CD14-positive monocyte (primary cell): ENCODE measurements around the gene PSMD13. TPM values are rescaled to one million over a fixed set of nuclear protein-coding genes. Genes with fewer than 3 reads are reported as not detected.
A peak's percentile ranks its signal among the peaks of the same experiment; 100 is the strongest.

ENCODE experiments used
- DNase-seq, 3 donors: peaks; one replicate each; pipeline ENCODE4 v3.0.0-alpha.2; 2011 to 2022
- H2AFZ ChIP-seq: 2 replicates; pipeline ENCODE4 v1.6.0; 2012; ENCODE audit warnings: mild to moderate bottlenecking, low read depth, low read length, inconsistent platforms; ENCODE audit not compliant: insufficient read depth, poor library complexity, severe bottlenecking
- H3K27ac ChIP-seq, 2 donors: 1 replicate in 1 of 2; 2 replicates in 1 of 2; pipeline ENCODE4 v1.5.1; 2012 to 2013; ENCODE audit warnings: low read length in 2 of 2, control low read depth in 1 of 2, inconsistent platforms in 1 of 2, low read depth in 1 of 2, mild to moderate bottlenecking in 1 of 2
- H3K27me3 ChIP-seq, 2 donors: one replicate each; pipeline versions ENCODE4 v1.6.0 to v1.6.1; 2011 to 2013; ENCODE audit warnings: low read length in 2 of 2; ENCODE audit not compliant: control insufficient read depth in 2 of 2, insufficient read depth in 2 of 2
- H3K36me3 ChIP-seq, 2 donors: replicated peaks in 1 of 2; 1 replicate in 1 of 2; 2 replicates in 1 of 2; pipeline versions ENCODE4 v1.5.1 to v1.6.1; 2012 to 2013; ENCODE audit warnings: low read length in 2 of 2, control low read depth in 1 of 2, inconsistent platforms in 1 of 2, mild to moderate bottlenecking in 1 of 2; ENCODE audit not compliant: insufficient read depth in 2 of 2, control insufficient read depth in 1 of 2
- H3K4me1 ChIP-seq, 2 donors: 1 replicate in 1 of 2; 2 replicates in 1 of 2; pipeline versions ENCODE4 v1.5.1 to v1.6.1; 2012 to 2013; ENCODE audit warnings: low read length in 2 of 2, control low read depth in 1 of 2, inconsistent platforms in 1 of 2, mild to moderate bottlenecking in 1 of 2, moderate library complexity in 1 of 2; ENCODE audit not compliant: insufficient read depth in 2 of 2, control insufficient read depth in 1 of 2
- H3K4me2 ChIP-seq: replicated peaks from 2 replicates; pipeline ENCODE3; 2012; ENCODE audit warnings: low read length, moderate library complexity, mild to moderate bottlenecking; ENCODE audit not compliant: poor library complexity, severe bottlenecking; ENCODE audit errors: extremely low read depth
- H3K4me3 ChIP-seq, 3 experiments: fragments of 200-600 bp in 1 of 3; sonication (generic) in 1 of 3; replicated peaks in 1 of 3; 1 replicate in 2 of 3; 2 replicates in 1 of 3; pipeline ENCODE4 v1.5.1; 2011 to 2013; ENCODE audit warnings: low read length in 3 of 3, mild to moderate bottlenecking in 3 of 3, control low read depth in 2 of 3, low read depth in 2 of 3, inconsistent platforms in 1 of 3, moderate library complexity in 1 of 3
- H3K79me2 ChIP-seq: 2 replicates; pipeline ENCODE4 v1.6.0; 2012; ENCODE audit warnings: mild to moderate bottlenecking, control low read depth, inconsistent platforms, low read length, moderate library complexity; ENCODE audit not compliant: insufficient read depth
- H3K9ac ChIP-seq: 2 replicates; pipeline ENCODE4 v1.6.0; 2017; ENCODE audit warnings: low read length, mild to moderate bottlenecking; ENCODE audit not compliant: insufficient read depth, poor library complexity, severe bottlenecking
- H3K9me3 ChIP-seq, 2 donors: replicated peaks in 1 of 2; 1 replicate in 1 of 2; 2 replicates in 1 of 2; pipeline versions ENCODE4 v1.5.1 to v1.6.1; 2012 to 2013; ENCODE audit warnings: low read length in 2 of 2, control low read depth in 1 of 2; ENCODE audit not compliant: control insufficient read depth in 1 of 2, insufficient read depth in 1 of 2
- H4K20me1 ChIP-seq: 2 replicates; pipeline ENCODE4 v1.6.0; 2012; ENCODE audit warnings: mild to moderate bottlenecking, low read length, control low read depth, moderate library complexity; ENCODE audit not compliant: insufficient read depth
- H3K27ac Mint-ChIP-seq, 7 donors: one replicate each; pipeline ENCODE4 v1.8.0; 2020; ENCODE audit warnings: mild to moderate bottlenecking in 7 of 7, mixed read lengths in 7 of 7, moderate library complexity in 6 of 7, inconsistent platforms in 2 of 7
- H3K27me3 Mint-ChIP-seq, 3 donors: one replicate each; pipeline ENCODE4 v1.8.0; 2021 to 2022; ENCODE audit warnings: low read depth in 3 of 3, mild to moderate bottlenecking in 3 of 3, mixed read lengths in 3 of 3, moderate library complexity in 3 of 3, inconsistent platforms in 1 of 3
- H3K36me3 Mint-ChIP-seq, 2 donors: one replicate each; pipeline ENCODE4 v1.8.0; 2020; ENCODE audit warnings: mixed read lengths in 2 of 2, inconsistent platforms in 1 of 2, mild to moderate bottlenecking in 1 of 2
- H3K4me1 Mint-ChIP-seq: one replicate; pipeline ENCODE4 v1.8.0; 2020; ENCODE audit warnings: mild to moderate bottlenecking, mixed read lengths
- H3K4me3 Mint-ChIP-seq, 2 donors: one replicate each; pipeline ENCODE4 v1.8.0; 2020; ENCODE audit warnings: mild to moderate bottlenecking in 2 of 2, mixed read lengths in 2 of 2, moderate library complexity in 1 of 2
- H3K9me3 Mint-ChIP-seq, 7 donors: one replicate each; pipeline ENCODE4 v1.8.0; 2020 to 2022; ENCODE audit warnings: mixed read lengths in 7 of 7, mild to moderate bottlenecking in 6 of 7, moderate library complexity in 6 of 7, inconsistent platforms in 2 of 7
- WGBS: methylation state at CpG from one replicate; pipeline ENCODE4 v1.1.5; 2013; ENCODE audit warnings: missing lambda C conversion rate; ENCODE audit not compliant: insufficient coverage; 5-methylcytosine and 5-hydroxymethylcytosine counted together
- intact Hi-C, 2 donors: fragments of 100-400 bp; cut with micrococcal nuclease; formaldehyde crosslinking; loops; one replicate each; pipeline versions ENCODE4 v1.15.0 to v1.15.1; 2023
- polyA plus RNA-seq, 3 donors: library from polyadenylated mRNA; depleted of rRNA in 1 of 3; unstranded in 2 of 3; stranded (reverse) in 1 of 3; fragments of 300-500 nt in 2 of 3; fragments of >200 nt in 1 of 3; fragmentation: Illumina TruSeq in 2 of 3; gene quantifications; 1 replicate in 2 of 3; 2 replicates in 1 of 3; pipeline ENCODE4 v1.2.3, GENCODE V29; 2012 to 2021
- TF ChIP-seq, protein P1 (sequence below): fragments of 200-600 bp; IDR thresholded peaks from one replicate; pipeline ENCODE4 v1.8.0; 2022; ENCODE audit warnings: antibody characterized with exemption, mild to moderate bottlenecking

Gene PSMD13
- polyA plus RNA-seq, 3 donors = 136 to 272 (median 218) TPM

DNA sequence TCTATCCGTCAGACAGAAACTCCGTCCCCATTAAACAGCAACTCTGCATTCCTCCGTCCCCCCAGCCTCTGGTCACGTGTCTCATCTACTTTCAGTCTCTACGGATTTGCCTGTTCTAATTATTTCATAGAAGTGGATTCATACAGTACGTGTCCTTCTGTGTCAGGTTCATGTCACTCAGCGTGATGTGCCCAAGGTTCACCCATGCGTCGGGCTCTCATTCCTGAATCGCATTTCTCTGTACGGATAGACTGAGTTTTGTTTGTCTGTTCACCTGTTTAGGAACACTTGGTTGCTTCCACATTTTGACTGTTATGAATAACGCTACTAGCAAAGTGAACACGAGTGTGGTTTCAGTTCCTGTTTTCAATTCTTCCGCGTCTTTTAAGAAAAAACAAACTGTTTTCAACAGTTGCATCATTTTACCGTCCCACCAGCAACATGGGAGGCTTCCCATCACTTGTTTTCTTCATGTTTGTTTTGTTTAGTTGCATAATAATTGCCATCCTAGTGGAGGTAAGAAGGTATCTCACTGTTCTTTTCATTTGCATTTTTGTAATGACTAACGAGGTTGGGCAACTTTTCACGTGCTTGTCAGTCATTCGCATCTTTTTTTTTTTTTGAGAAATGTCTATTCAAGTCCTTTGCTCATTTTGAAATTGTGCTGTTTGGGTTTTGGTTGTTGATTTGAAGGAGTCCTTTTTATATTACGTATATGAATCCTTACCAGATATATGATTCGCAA is 32.5 kb downstream of the PSMD13 start:
- no peaks in the 10 kb centered on the region for H3K79me2 ChIP-seq
- Mint-ChIP-seq H3K27ac (peak overlapping the region; percentile 97 to 100 (median 99)), H3K36me3 (peaks cover 0 to 2% of the 10 kb centered on the region in 2 donors), H3K4me1 (peaks cover 35% of the 10 kb centered on the region), H3K9me3 (peaks cover 0 to 8% (median 4%) of the 10 kb centered on the region in 7 donors), H3K4me3 (peak overlapping the region; percentile 84 to 99), H3K27me3 (peaks cover 0 to 9% (median 2%) of the 10 kb centered on the region in 3 donors)
- DNase-seq = peak; percentile 96 to 99 (median 97)
- peak overlapping the region; percentile 87 for H3K9ac ChIP-seq
- peak overlapping the region; percentile 3 for H2AFZ ChIP-seq
- H3K27me3 ChIP-seq = no peaks in the 10 kb centered on the region
- intact Hi-C loops = loop anchor here (2.0 to 5.0 kb wide), 4 partner anchors 33 to 235 kb away; partner anchors contain the start of genes PSMD13 (in 2 of the 2), SIRT3 (in 2 of the 2), BET1L (in 1 of the 2) and IFITM2 (in 1 of the 2)
- no peaks in the 10 kb centered on the region for H3K36me3 ChIP-seq
- H3K4me1 ChIP-seq = peaks cover 37% of the 10 kb centered on the region in 2 donors
- 0% methylated on average over 8 of the region's 21 CpGs for WGBS
- peak overlapping the region; percentile 47 to 77 (median 55) for H3K4me3 ChIP-seq
- no peaks in the 10 kb centered on the region for H4K20me1 ChIP-seq
- H3K27ac ChIP-seq = peak overlapping the region; percentile 99 to 100
- peaks cover 0 to 5% of the 10 kb centered on the region in 2 donors for H3K9me3 ChIP-seq
- TF ChIP-seq, protein P1, sequence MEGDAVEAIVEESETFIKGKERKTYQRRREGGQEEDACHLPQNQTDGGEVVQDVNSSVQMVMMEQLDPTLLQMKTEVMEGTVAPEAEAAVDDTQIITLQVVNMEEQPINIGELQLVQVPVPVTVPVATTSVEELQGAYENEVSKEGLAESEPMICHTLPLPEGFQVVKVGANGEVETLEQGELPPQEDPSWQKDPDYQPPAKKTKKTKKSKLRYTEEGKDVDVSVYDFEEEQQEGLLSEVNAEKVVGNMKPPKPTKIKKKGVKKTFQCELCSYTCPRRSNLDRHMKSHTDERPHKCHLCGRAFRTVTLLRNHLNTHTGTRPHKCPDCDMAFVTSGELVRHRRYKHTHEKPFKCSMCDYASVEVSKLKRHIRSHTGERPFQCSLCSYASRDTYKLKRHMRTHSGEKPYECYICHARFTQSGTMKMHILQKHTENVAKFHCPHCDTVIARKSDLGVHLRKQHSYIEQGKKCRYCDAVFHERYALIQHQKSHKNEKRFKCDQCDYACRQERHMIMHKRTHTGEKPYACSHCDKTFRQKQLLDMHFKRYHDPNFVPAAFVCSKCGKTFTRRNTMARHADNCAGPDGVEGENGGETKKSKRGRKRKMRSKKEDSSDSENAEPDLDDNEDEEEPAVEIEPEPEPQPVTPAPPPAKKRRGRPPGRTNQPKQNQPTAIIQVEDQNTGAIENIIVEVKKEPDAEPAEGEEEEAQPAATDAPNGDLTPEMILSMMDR = peak; percentile 55
- peak overlapping the region; percentile 81 for H3K4me2 ChIP-seq

DNA sequence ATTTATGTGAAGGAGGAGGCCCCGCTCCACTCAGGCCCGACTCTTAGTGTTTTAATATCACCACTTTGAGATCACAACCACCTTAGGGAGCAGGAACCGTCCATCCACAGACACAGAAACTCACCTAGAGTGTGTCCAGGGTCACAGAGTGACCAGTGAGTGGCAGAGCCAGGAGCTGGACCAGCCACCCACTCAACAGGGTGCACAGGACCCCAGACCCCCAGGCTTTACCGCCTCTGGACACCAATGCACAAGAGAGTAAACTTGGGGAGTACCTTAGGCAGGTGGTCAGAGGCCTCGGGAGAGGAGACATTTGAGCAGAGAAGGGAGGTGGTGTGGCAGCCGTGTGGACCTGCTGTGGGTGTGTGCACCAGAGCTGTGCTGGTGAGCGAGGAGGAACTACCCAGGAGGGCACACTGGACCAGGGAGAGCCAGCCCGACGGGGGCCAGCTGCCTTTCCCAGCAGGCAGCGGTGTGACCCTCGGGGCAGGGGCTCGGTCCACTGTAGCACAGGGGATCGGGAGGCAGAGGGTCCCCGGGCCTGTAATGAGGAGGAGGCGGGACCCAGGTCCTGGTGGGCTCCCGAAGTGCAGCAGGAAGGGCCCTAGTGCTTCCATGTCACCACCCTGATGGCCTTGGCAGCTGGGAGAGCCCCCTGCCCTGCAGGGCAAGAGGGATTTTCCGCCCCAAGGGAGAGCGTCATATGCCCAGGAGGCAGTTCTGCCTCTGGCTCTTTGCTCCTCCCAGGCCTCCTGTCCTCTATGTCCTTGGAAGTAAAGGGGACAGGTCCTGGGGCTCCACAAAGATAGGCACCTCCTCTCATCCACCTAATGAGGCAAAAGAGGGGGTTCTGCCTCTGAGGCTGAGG is 33.9 kb downstream of the PSMD13 start:
- H3K9me3 Mint-ChIP-seq = peaks cover 0 to 8% (median 4%) of the 10 kb centered on the region in 7 donors
- H3K9me3 ChIP-seq = peaks cover 0 to 5% of the 10 kb centered on the region in 2 donors
- DNase-seq = peak in 1 of 3 donors; percentile 21
- 82% methylated on average over 15 of the region's 18 CpGs for WGBS
- peaks cover 41 to 45% of the 10 kb centered on the region in 2 donors for H3K4me1 ChIP-seq
- H3K4me2 ChIP-seq = no peak overlapping the region
- H3K27me3 ChIP-seq = no peaks in the 10 kb centered on the region
- no peaks in the 10 kb centered on the region for H3K79me2 ChIP-seq
- peaks cover 0 to 7% (median 0%) of the 10 kb centered on the region in 3 donors for H3K27me3 Mint-ChIP-seq
- H3K27ac Mint-ChIP-seq = peak overlapping the region; percentile 97 to 100 (median 99)
- no peak overlapping the region for H2AFZ ChIP-seq
- TF ChIP-seq, protein P1 = no peak
- intact Hi-C loops = no loop called here
- H3K27ac ChIP-seq = peak overlapping the region; percentile 99 to 100
- H3K36me3 ChIP-seq = no peaks in the 10 kb centered on the region
- peaks cover 41% of the 10 kb centered on the region for H3K4me1 Mint-ChIP-seq
- H3K4me3 ChIP-seq = no peak overlapping the region
- no peak overlapping the region for H3K4me3 Mint-ChIP-seq
- H3K9ac ChIP-seq = peak overlapping the region; percentile 87
- peaks cover 0 to 2% of the 10 kb centered on the region in 2 donors for H3K36me3 Mint-ChIP-seq
- no peaks in the 10 kb centered on the region for H4K20me1 ChIP-seq
